Smooth muscle cell (in vitro differentiated cells): Measurements from ENCODE around the gene NLGN1. TPM values are rescaled to one million over a fixed set of nuclear protein-coding genes. Genes with fewer than 3 reads are reported as not detected.

Experiments used
- DNase-seq: peaks from one replicate; lab custom pipeline; 2025; ENCODE audit not compliant: unreplicated experiment; lab: John Stamatoyannopoulos, UW
- H2AFZ ChIP-seq: fragments of 200-600 bp; sonication (generic); 2 replicates; pipeline ENCODE4 v1.6.0; 2016; ENCODE audit warnings: antibody characterized with exemption, low read depth, mild to moderate bottlenecking
- H3F3A ChIP-seq: fragments of 200-600 bp; sonication (generic); 2 replicates; pipeline ENCODE4 v1.6.0; 2017; ENCODE audit warnings: antibody characterized with exemption, low read depth
- H3K27ac ChIP-seq: fragments of 200-600 bp; sonication (generic); 2 replicates; pipeline ENCODE4 v1.5.1; 2016; ENCODE audit warnings: low read depth, mild to moderate bottlenecking
- H3K27me3 ChIP-seq: fragments of 200-600 bp; sonication (generic); 2 replicates; pipeline ENCODE4 v1.6.1; 2016; ENCODE audit warnings: low read depth, mild to moderate bottlenecking
- H3K36me3 ChIP-seq: fragments of 200-600 bp; sonication (generic); 2 replicates; pipeline ENCODE4 v1.5.1; 2016; ENCODE audit warnings: low read depth
- H3K4me1 ChIP-seq: fragments of 200-600 bp; sonication (generic); 2 replicates; pipeline ENCODE4 v1.5.1; 2016; ENCODE audit warnings: low read depth
- H3K4me2 ChIP-seq: fragments of 200-600 bp; sonication (generic); 2 replicates; pipeline ENCODE4 v1.6.0; 2016; ENCODE audit warnings: mild to moderate bottlenecking
- H3K4me3 ChIP-seq: fragments of 200-600 bp; sonication (generic); 2 replicates; pipeline ENCODE4 v1.5.1; 2016; ENCODE audit warnings: mild to moderate bottlenecking
- H3K79me2 ChIP-seq: fragments of 200-600 bp; sonication (generic); 2 replicates; pipeline ENCODE4 v1.6.0; 2016; ENCODE audit warnings: low read depth, mild to moderate bottlenecking
- H3K9ac ChIP-seq: fragments of 200-600 bp; sonication (generic); 2 replicates; pipeline ENCODE4 v1.6.0; 2016; ENCODE audit warnings: low read depth
- H3K9me3 ChIP-seq: fragments of 200-600 bp; sonication (generic); replicated peaks from 2 replicates; pipeline ENCODE4 v1.5.1; 2016; ENCODE audit warnings: low read depth
- H4K20me1 ChIP-seq: fragments of 200-600 bp; sonication (generic); 2 replicates; pipeline ENCODE4 v1.6.0; 2016; ENCODE audit warnings: low read depth
- WGBS: methylation state at CpG from one replicate; pipeline ENCODE4 v1.1.7; 2016; ENCODE audit warnings: low lambda C conversion rate; 5-methylcytosine and 5-hydroxymethylcytosine counted together
- polyA plus RNA-seq: library from polyadenylated mRNA; unstranded; fragments of >200 nt; fragmentation: Nextera tagmentation; extraction: Ambion mirVana; gene quantifications from 2 replicates; pipeline ENCODE4 v1.2.1, GENCODE V29; 2016
- total RNA-seq: library from RNA; depleted of rRNA; stranded (reverse); fragments of >200 nt; gene quantifications from 2 replicates; pipeline ENCODE4 v1.2.3, GENCODE V29; 2014
- TF ChIP-seq, protein P1 (sequence below): fragments of 200-600 bp; sonication (generic); IDR thresholded peaks from 2 replicates; pipeline ENCODE4 v1.5.1; 2017; ENCODE audit warnings: borderline replicate concordance, mild to moderate bottlenecking, antibody characterized with exemption; ENCODE audit not compliant: insufficient read depth, poor library complexity, severe bottlenecking

NLGN1 gene
- total and polyA plus RNA-seq, 2 experiments from 2014 or later: 0.04 TPM; not detected in 1

DNA sequence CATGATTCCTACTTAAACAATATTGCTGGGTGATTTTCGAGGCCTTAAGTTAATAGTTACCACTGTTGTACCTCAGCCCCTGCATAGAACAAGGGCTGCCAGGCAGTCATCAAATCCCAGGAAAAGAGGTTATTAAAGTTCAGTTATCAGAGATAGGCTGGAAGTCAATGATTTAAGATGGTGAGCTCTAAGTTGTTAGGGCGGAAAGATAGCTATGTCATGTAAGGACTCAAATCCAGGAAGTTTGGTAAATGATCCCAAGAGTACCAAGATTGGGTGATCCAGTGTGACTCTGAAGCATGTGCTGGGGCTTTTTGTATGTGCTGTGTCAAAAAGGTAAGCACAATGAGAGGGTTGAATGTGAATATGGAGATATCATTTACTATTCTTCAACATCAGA, 287.9 kb downstream of the NLGN1 start:
- Histone ChIP-seq H3K4me1 (no peaks in the 10 kb centered on the region), H3K4me2 (no peak overlapping the region), H3K27ac (no peak overlapping the region), H2AFZ (no peak overlapping the region), H3F3A (no peaks in the 10 kb centered on the region), H3K9me3 (no peaks in the 10 kb centered on the region), H3K36me3 (no peaks in the 10 kb centered on the region), H4K20me1 (no peaks in the 10 kb centered on the region), H3K4me3 (no peak overlapping the region), H3K9ac (no peak overlapping the region), H3K79me2 (no peaks in the 10 kb centered on the region), H3K27me3 (no peaks in the 10 kb centered on the region)
- WGBS: 92% methylated on average over 2 of the region's 2 CpGs
- no peak for DNase-seq
- TF ChIP-seq, protein P1, sequence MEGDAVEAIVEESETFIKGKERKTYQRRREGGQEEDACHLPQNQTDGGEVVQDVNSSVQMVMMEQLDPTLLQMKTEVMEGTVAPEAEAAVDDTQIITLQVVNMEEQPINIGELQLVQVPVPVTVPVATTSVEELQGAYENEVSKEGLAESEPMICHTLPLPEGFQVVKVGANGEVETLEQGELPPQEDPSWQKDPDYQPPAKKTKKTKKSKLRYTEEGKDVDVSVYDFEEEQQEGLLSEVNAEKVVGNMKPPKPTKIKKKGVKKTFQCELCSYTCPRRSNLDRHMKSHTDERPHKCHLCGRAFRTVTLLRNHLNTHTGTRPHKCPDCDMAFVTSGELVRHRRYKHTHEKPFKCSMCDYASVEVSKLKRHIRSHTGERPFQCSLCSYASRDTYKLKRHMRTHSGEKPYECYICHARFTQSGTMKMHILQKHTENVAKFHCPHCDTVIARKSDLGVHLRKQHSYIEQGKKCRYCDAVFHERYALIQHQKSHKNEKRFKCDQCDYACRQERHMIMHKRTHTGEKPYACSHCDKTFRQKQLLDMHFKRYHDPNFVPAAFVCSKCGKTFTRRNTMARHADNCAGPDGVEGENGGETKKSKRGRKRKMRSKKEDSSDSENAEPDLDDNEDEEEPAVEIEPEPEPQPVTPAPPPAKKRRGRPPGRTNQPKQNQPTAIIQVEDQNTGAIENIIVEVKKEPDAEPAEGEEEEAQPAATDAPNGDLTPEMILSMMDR: no peak

DNA sequence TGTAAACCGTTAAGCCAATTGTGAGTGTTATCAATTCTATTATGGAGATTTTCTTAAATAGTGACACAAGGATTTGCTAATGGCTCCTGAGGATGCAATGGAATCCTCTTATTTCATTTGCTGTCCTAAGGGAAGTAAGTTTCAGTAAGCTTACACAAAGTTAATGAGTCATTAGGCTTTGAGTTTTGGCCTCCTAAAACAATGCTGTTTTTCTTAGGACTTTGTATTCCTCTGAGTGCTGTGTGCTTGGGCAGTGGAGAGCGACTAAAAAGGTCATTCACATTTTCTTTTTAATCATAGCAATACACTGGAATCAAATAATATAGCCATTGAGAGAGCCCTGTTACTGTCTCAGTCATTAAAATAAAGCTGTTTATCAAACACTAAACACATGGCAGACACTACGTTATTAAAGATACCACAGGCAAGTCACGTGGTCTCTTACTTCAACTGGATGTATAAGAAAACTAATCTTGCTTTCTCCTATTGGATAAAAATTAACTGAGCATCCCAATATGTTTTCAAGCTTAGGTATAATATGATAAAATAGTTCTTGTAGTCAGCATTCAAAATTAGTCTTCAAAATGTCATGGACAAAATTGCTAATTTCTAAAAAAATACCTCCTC, 290.8 kb downstream of the NLGN1 start:
- H3K27ac ChIP-seq: no peak overlapping the region
- no peaks in the 10 kb centered on the region for H3K36me3 ChIP-seq
- H3F3A ChIP-seq: no peaks in the 10 kb centered on the region
- H4K20me1 ChIP-seq: no peaks in the 10 kb centered on the region
- no peak overlapping the region for H2AFZ ChIP-seq
- no peaks in the 10 kb centered on the region for H3K27me3 ChIP-seq
- TF ChIP-seq, protein P1: no peak
- H3K79me2 ChIP-seq: no peaks in the 10 kb centered on the region
- DNase-seq: no peak
- no peak overlapping the region for H3K9ac ChIP-seq
- H3K4me3 ChIP-seq: no peak overlapping the region
- 93% methylated on average over 4 of the region's 4 CpGs for WGBS
- H3K4me1 ChIP-seq: no peaks in the 10 kb centered on the region
- no peaks in the 10 kb centered on the region for H3K9me3 ChIP-seq
- no peak overlapping the region for H3K4me2 ChIP-seq

DNA sequence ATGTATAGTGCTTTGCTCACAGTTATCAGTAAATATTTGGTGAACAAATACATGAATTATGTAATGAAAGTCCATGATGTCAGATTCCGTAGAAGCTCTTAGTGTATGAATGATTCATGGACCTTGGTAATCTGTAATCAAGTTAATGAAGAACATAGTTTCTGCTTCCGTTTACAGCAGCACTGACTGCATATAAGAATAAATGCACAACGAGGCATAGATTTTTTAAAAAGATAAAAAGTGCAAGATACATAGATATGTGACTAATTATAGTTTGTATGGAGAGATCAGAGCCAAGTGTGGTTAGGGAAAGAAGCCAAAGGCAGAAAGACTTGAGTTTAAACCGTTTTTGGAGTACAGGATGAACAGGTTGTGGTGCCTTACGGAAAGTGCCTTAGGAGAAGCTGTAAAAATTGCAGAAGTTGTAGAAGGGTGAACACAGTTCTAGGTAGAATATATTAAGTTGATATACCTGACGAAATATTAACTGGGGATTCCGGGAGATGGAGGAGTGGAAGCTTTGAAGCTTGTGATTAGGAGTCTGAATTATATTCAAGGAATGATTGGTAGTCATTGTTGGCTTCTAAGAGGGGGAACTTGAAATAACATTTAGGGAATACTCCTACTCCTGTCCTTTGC, 293.1 kb downstream of the NLGN1 start:
- H3K4me1 ChIP-seq: no peaks in the 10 kb centered on the region
- TF ChIP-seq, protein P1: no peak
- no peaks in the 10 kb centered on the region for H4K20me1 ChIP-seq
- H3K9me3 ChIP-seq: no peaks in the 10 kb centered on the region
- H3K27ac ChIP-seq: no peak overlapping the region
- H3K9ac ChIP-seq: no peak overlapping the region
- H2AFZ ChIP-seq: no peak overlapping the region
- no peaks in the 10 kb centered on the region for H3K79me2 ChIP-seq
- WGBS: 75% methylated on average over 7 of the region's 7 CpGs
- no peaks in the 10 kb centered on the region for H3F3A ChIP-seq
- H3K36me3 ChIP-seq: no peaks in the 10 kb centered on the region
- no peaks in the 10 kb centered on the region for H3K27me3 ChIP-seq
- H3K4me3 ChIP-seq: no peak overlapping the region
- DNase-seq: no peak
- H3K4me2 ChIP-seq: no peak overlapping the region

DNA sequence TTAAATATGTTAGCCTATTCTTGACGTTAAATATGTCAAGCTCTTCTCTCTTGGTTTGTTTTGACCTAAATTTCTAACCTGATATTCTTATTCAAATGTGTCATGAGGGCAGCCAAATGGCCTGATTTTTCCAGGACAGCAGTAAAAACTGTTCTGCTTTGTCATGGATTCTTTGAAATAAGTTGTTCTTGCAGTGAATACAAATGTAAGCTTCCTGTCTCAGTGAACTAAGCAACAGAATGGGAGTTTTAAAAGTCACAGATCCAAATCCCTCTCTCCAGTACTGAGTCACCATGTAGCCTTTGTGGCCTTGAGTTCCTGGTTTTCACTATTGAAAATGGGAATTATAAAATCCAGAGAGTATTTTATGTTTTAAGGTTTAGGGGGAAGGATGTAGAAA, 301.8 kb downstream of the NLGN1 start:
- H3K27me3 ChIP-seq: no peaks in the 10 kb centered on the region
- DNase-seq: no peak
- no peak overlapping the region for H3K4me3 ChIP-seq
- no peak overlapping the region for H2AFZ ChIP-seq
- peaks cover 3% of the 10 kb centered on the region for H3K4me1 ChIP-seq
- H4K20me1 ChIP-seq: no peaks in the 10 kb centered on the region
- TF ChIP-seq, protein P1: no peak
- no peak overlapping the region for H3K4me2 ChIP-seq
- no peaks in the 10 kb centered on the region for H3K36me3 ChIP-seq
- H3K79me2 ChIP-seq: no peaks in the 10 kb centered on the region
- no peak overlapping the region for H3K27ac ChIP-seq
- no peak overlapping the region for H3K9ac ChIP-seq
- no peaks in the 10 kb centered on the region for H3F3A ChIP-seq
- H3K9me3 ChIP-seq: no peaks in the 10 kb centered on the region
- 53% methylated on average over 1 of the region's 1 CpG for WGBS
